IPS-NIHi11 (cell line): ENCODE measurements around the gene TBC1D14.

Source experiments
- DNase-seq: peaks from one replicate; pipeline ENCODE4 v3.0.0; 2012; ENCODE audit warnings: mixed read lengths, low spot score

The TBC1D14 gene

GRCh38 chr4:7001271-7001670, 91.6 kb downstream of the TBC1D14 start:
- no peak for DNase-seq

- no peak for DNase-seq
Measured at GRCh38 chr4:7002336-7002735, 92.7 kb downstream of the TBC1D14 start.

- DNase-seq: no peak
Measured at GRCh38 chr4:7003176-7003878, 93.7 kb downstream of the TBC1D14 start.

GRCh38 chr4:7003879-7004240, 94.2 kb downstream of the TBC1D14 start:
- DNase-seq: no peak

GRCh38 chr4:7004331-7004730, 94.7 kb downstream of the TBC1D14 start:
- no peak for DNase-seq

GRCh38 chr4:7005571-7005970, 95.9 kb downstream of the TBC1D14 start:
- no peak for DNase-seq

GRCh38 chr4:7006411-7006810, 96.8 kb downstream of the TBC1D14 start:
- no peak for DNase-seq

GRCh38 chr4:7007142-7007907, 97.7 kb downstream of the TBC1D14 start:
- peak; percentile 47 for DNase-seq

- DNase-seq: peak; percentile 69
Measured at GRCh38 chr4:7007944-7008343, 98.3 kb downstream of the TBC1D14 start.

- no peak for DNase-seq
Measured at GRCh38 chr4:7009564-7009963, 99.9 kb downstream of the TBC1D14 start.

GRCh38 chr4:7013175-7013574, 103.5 kb downstream of the TBC1D14 start:
- DNase-seq: no peak

GRCh38 chr4:7014815-7015214, 105.2 kb downstream of the TBC1D14 start:
- DNase-seq: no peak

- no peak for DNase-seq
Measured at GRCh38 chr4:7015383-7016035, 105.9 kb downstream of the TBC1D14 start.

GRCh38 chr4:7016086-7016485, 106.5 kb downstream of the TBC1D14 start:
- DNase-seq: no peak

GRCh38 chr4:7016512-7016911, 106.9 kb downstream of the TBC1D14 start:
- no peak for DNase-seq

GRCh38 chr4:7017446-7018048, 107.9 kb downstream of the TBC1D14 start:
- no peak for DNase-seq

GRCh38 chr4:7018281-7018680, 108.7 kb downstream of the TBC1D14 start:
- no peak for DNase-seq

GRCh38 chr4:7019367-7019766, 109.7 kb downstream of the TBC1D14 start:
- DNase-seq: no peak

- peak; percentile 54 for DNase-seq
Measured at GRCh38 chr4:7020290-7020689, 110.7 kb downstream of the TBC1D14 start.

GRCh38 chr4:7020856-7021255, 111.2 kb downstream of the TBC1D14 start:
- no peak for DNase-seq

- DNase-seq: no peak
Measured at GRCh38 chr4:7021355-7021754, 111.7 kb downstream of the TBC1D14 start.

- no peak for DNase-seq
Measured at GRCh38 chr4:7021930-7022664, 112.5 kb downstream of the TBC1D14 start.
